Activated T-cell treated with anti-CD3 and anti-CD28 coated beads, Interleukin-2, amount 50 U/mL, for 24 hours (primary cell): ENCODE data around the gene WFDC8.
"Not testable (repeated sequence)": the region's sequence is repeated elsewhere in the genome, so short reads cannot be mapped to it uniquely, and the experiment has no call there.

Source experiments
- DNase-seq: peaks from one replicate; pipeline ENCODE4 v3.0.0-alpha.2; 2020
- H3K27ac Mint-ChIP-seq: 2 replicates; pipeline ENCODE4 v1.8.0; 2020; ENCODE audit warnings: mild to moderate bottlenecking, mixed read lengths
- H3K27me3 Mint-ChIP-seq: 2 replicates; pipeline ENCODE4 v1.8.0; 2020; ENCODE audit warnings: mixed read lengths
- H3K36me3 Mint-ChIP-seq: 2 replicates; pipeline ENCODE4 v1.8.0; 2020; ENCODE audit warnings: low read depth, mixed read lengths
- H3K4me1 Mint-ChIP-seq: 2 replicates; pipeline ENCODE4 v1.8.0; 2020; ENCODE audit warnings: low read depth, mixed read lengths
- H3K4me3 Mint-ChIP-seq: 2 replicates; pipeline ENCODE4 v1.8.0; 2020; ENCODE audit warnings: mild to moderate bottlenecking, moderate library complexity, mixed read lengths
- H3K9me3 Mint-ChIP-seq: 2 replicates; pipeline ENCODE4 v1.8.0; 2020; ENCODE audit warnings: mixed read lengths

The WFDC8 gene

GRCh38 chr20:45578231-45578630, 853 bp downstream of the WFDC8 start:
- H3K36me3 Mint-ChIP-seq, result no peaks in the 10 kb centered on the region
- no peaks in the 10 kb centered on the region for H3K9me3 Mint-ChIP-seq
- H3K4me1 Mint-ChIP-seq, result no peaks in the 10 kb centered on the region
- H3K27ac Mint-ChIP-seq, result no peak overlapping the region
- peaks cover 41% of the 10 kb centered on the region for H3K27me3 Mint-ChIP-seq
- no peak overlapping the region for H3K4me3 Mint-ChIP-seq
- DNase-seq, result no peak

- Mint-ChIP-seq H3K27ac (no peak overlapping the region), H3K4me3 (no peak overlapping the region), H3K9me3 (no peaks in the 10 kb centered on the region), H3K4me1 (no peaks in the 10 kb centered on the region), H3K27me3 (peaks cover 42% of the 10 kb centered on the region), H3K36me3 (no peaks in the 10 kb centered on the region)
- no peak for DNase-seq
These were observed 2.1 kb downstream of the WFDC8 start for GRCh38 chr20:45576995-45577394.

DNA sequence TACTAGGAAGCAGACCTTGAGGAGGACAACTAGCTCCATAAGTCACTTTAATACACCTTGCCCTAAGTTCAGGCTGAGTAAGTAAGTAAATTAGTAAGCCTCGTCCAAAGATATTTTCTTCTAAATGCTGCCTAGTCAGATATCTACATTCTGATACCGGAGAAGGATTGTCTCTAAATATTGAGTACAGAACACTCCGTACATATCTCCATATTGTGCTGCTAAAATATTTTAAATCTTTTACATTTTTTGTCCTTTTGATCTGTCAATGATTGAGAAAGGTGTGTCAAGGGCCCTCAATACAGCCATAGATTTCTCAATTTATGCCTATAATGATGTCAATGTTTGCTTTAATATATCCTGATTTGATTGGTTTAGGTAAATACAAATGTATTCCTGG, 3.2 kb downstream of the WFDC8 start:
- peaks cover 37% of the 10 kb centered on the region for H3K27me3 Mint-ChIP-seq

DNA sequence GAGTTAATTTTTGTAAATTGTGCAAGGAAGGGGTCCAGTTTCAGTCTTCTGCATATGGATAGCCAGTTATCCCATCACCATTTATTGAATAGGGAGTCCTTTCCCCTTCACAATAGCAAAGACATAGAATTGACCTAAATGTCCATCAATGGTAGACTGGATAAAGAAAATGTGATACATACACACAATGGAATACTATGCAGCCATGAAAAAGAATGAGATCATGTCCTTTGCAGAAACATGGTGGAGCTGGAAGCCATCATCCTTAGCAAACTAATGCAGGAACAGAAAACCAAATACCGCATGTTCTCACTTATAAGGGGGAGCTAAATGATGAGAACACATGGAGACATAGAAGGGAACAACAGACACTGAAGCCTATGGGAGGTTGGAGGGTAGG, 9.4 kb downstream of the WFDC8 start:
- H3K4me1 Mint-ChIP-seq, DNase-seq, H3K4me3 Mint-ChIP-seq, H3K9me3 Mint-ChIP-seq, H3K36me3 Mint-ChIP-seq, H3K27ac Mint-ChIP-seq: not testable (repeated sequence)
- peaks cover 16% of the 10 kb centered on the region for H3K27me3 Mint-ChIP-seq

More for the DNA sequence above, 3.2 kb downstream of the WFDC8 start:
- H3K4me1 Mint-ChIP-seq, result no peaks in the 10 kb centered on the region
- H3K4me3 Mint-ChIP-seq, result no peak overlapping the region
- H3K36me3 Mint-ChIP-seq, result no peaks in the 10 kb centered on the region
- H3K9me3 Mint-ChIP-seq, result no peaks in the 10 kb centered on the region
- no peak overlapping the region for H3K27ac Mint-ChIP-seq
- DNase-seq, result no peak

GRCh38 chr20:45564760-45565276, 14.3 kb downstream of the WFDC8 start:
- DNase-seq, result no peak
- Mint-ChIP-seq H3K36me3 (no peaks in the 10 kb centered on the region), H3K27me3 (peaks cover 29% of the 10 kb centered on the region), H3K27ac (no peak overlapping the region), H3K9me3 (peaks cover 2% of the 10 kb centered on the region), H3K4me1 (no peaks in the 10 kb centered on the region), H3K4me3 (no peak overlapping the region)

- no peaks in the 10 kb centered on the region for H3K4me1 Mint-ChIP-seq
- H3K36me3 Mint-ChIP-seq, result no peaks in the 10 kb centered on the region
- H3K4me3 Mint-ChIP-seq, result no peak overlapping the region
- H3K9me3 Mint-ChIP-seq, result peaks cover 3% of the 10 kb centered on the region
- no peak overlapping the region for H3K27ac Mint-ChIP-seq
- no peak for DNase-seq
- peaks cover 41% of the 10 kb centered on the region for H3K27me3 Mint-ChIP-seq
These were observed 23.9 kb downstream of the WFDC8 start for GRCh38 chr20:45555198-45555597.

- Mint-ChIP-seq H3K27me3 (peaks cover 39% of the 10 kb centered on the region), H3K27ac (no peak overlapping the region), H3K36me3 (no peaks in the 10 kb centered on the region), H3K4me1 (no peaks in the 10 kb centered on the region), H3K9me3 (peaks cover 3% of the 10 kb centered on the region), H3K4me3 (no peak overlapping the region)
- no peak for DNase-seq
These were observed 26.6 kb downstream of the WFDC8 start for GRCh38 chr20:45552456-45552855.

DNA sequence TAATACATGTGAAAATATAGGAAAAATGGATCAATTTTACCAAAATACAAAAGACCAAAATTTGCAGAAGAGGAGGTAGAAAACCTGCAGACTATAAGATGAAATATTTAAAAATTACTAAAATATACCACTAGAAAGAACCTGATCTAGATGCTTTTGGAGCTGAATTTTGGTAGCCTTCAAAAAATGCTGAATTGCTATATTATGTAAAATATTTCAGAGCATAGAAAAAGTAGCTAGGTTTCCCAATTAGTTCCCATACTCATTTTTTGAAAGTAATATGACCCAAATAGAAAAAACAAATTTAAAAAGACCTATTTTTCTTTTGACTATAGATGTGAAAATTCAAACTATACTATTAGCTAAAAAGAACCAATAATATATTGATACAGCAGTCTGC, 28.3 kb downstream of the WFDC8 start:
- H3K9me3 Mint-ChIP-seq, result peaks cover 3% of the 10 kb centered on the region
- H3K27me3 Mint-ChIP-seq, result peaks cover 44% of the 10 kb centered on the region
- no peaks in the 10 kb centered on the region for H3K36me3 Mint-ChIP-seq
- no peak overlapping the region for H3K4me3 Mint-ChIP-seq
- DNase-seq, result no peak
- no peak overlapping the region for H3K27ac Mint-ChIP-seq
- H3K4me1 Mint-ChIP-seq, result no peaks in the 10 kb centered on the region

GRCh38 chr20:45548410-45548809, 30.7 kb downstream of the WFDC8 start:
- Mint-ChIP-seq H3K36me3 (no peaks in the 10 kb centered on the region), H3K27me3 (peaks cover 49% of the 10 kb centered on the region), H3K4me3 (no peak overlapping the region), H3K4me1 (no peaks in the 10 kb centered on the region), H3K9me3 (peaks cover 3% of the 10 kb centered on the region), H3K27ac (no peak overlapping the region)
- DNase-seq, result no peak

GRCh38 chr20:45547206-45547770, 31.8 kb downstream of the WFDC8 start, which contains the start of gene EPPIN:
EPPIN (minus strand) TSS chr20:45547401; CDS start chr20:45547357, 44 bp downstream.
- no peaks in the 10 kb centered on the region for H3K4me1 Mint-ChIP-seq
- no peak for DNase-seq
- H3K36me3 Mint-ChIP-seq, result no peaks in the 10 kb centered on the region
- peaks cover 3% of the 10 kb centered on the region for H3K9me3 Mint-ChIP-seq
- H3K27ac Mint-ChIP-seq, result no peak within 1 kb of the TSS
- H3K4me3 Mint-ChIP-seq, result no peak within 1 kb of the TSS
- H3K27me3 Mint-ChIP-seq, result peaks cover 51% of the 10 kb centered on the region

DNA sequence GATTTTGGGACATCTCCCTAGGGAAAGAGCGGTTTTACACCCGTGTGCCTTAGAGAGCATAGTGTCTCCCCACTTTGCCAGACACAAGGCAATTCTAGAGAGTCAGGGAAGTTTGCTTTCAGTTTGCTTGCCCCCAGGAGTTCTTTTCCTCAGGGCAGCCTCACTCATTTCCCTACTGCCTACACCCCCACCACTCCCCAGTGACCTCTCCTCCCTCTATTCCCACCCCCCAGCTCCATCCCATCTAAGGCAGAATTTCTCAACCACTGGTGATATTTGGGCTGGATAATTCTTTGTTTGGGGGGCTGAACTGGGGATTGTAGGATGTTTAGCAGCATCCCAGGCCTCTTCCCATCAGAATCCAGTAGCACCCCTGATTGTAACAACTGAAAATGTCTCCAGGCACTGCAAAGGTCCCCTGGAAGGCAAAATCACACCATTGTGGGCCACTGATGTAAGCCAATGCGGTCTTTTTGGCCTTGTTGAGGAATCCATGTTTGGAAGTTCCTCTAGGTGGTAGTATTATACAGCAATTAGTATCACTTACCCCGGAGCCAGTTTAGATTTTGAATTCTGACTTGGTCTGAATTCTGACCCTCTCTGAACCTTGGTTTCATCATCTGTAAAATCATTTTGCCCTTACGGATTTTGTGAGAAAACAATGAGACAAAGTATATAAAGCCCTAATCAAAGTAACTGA, 33.2 kb downstream of the WFDC8 start:
- Mint-ChIP-seq H3K4me3 (no peak overlapping the region), H3K27ac (no peak overlapping the region), H3K9me3 (peaks cover 3% of the 10 kb centered on the region), H3K27me3 (peaks cover 60% of the 10 kb centered on the region), H3K36me3 (no peaks in the 10 kb centered on the region), H3K4me1 (no peaks in the 10 kb centered on the region)
- no peak for DNase-seq

DNA sequence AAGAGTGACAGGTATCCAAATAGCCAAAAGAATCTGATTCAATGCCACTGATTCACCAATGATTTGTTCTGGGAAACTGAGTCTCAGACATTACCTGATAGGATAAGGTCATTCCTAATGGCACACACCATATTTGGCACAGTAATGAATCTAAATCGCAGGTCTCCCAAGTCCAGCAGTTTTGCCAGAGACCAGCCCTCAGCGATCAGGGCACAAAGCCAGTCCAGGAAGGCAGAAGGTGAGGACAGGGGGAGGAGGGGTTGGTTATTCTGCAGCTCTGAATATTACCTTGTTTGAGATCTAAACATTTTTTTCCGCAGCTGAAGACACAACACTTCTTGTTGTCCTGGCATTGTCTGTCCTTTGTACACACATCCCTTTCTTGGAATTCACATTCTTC, 33.7 kb downstream of the WFDC8 start:
- no peak for DNase-seq
- Mint-ChIP-seq H3K27me3 (peaks cover 64% of the 10 kb centered on the region), H3K9me3 (peaks cover 2% of the 10 kb centered on the region), H3K36me3 (no peaks in the 10 kb centered on the region), H3K4me3 (no peak overlapping the region), H3K4me1 (no peaks in the 10 kb centered on the region), H3K27ac (no peak overlapping the region)

DNA sequence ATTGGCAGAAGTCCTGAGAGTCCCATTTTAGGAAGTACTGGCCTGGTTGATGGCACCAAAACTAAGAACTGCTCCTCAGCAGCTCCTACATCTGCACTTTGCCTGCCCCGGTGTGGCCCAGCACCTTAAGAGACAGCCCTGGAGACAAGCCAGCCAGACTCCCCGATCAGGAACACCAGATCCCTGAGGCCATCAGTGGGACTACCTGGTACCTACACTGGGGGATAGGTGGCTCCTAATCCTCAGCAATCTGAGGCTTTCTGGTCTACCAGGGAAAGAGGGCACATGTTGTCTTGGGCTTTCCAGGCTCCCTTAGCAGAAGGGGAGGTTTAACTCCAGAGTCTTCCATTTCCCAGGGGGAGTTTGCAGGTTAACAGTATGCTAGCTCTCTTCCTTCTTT, 39.7 kb downstream of the WFDC8 start, which contains the start of gene WFDC6:
Gene WFDC6, minus strand, starts transcription at position 101 of the 400 bp plus-strand sequence. Its CDS starts 75 bp downstream, at position 26.
- H3K36me3 Mint-ChIP-seq, result no peaks in the 10 kb centered on the region

GRCh38 chr20:45538209-45538799, 40.8 kb downstream of the WFDC8 start:
- H3K36me3 Mint-ChIP-seq, result no peaks in the 10 kb centered on the region
- no peak for DNase-seq
- H3K4me1 Mint-ChIP-seq, result no peaks in the 10 kb centered on the region
- H3K4me3 Mint-ChIP-seq, result no peak overlapping the region
- no peaks in the 10 kb centered on the region for H3K9me3 Mint-ChIP-seq
- no peak overlapping the region for H3K27ac Mint-ChIP-seq
- peaks cover 42% of the 10 kb centered on the region for H3K27me3 Mint-ChIP-seq

More for the DNA sequence above, 39.7 kb downstream of the WFDC8 start, which contains the start of gene WFDC6:
- Mint-ChIP-seq H3K9me3 (no peaks in the 10 kb centered on the region), H3K4me1 (no peaks in the 10 kb centered on the region), H3K4me3 (no peak within 1 kb of the TSS), H3K27ac (no peak within 1 kb of the TSS), H3K27me3 (peaks cover 48% of the 10 kb centered on the region)
- no peak for DNase-seq

- no peak overlapping the region for H3K27ac Mint-ChIP-seq
- H3K4me3 Mint-ChIP-seq, result no peak overlapping the region
- no peak for DNase-seq
- no peaks in the 10 kb centered on the region for H3K9me3 Mint-ChIP-seq
- H3K4me1 Mint-ChIP-seq, result no peaks in the 10 kb centered on the region
- no peaks in the 10 kb centered on the region for H3K36me3 Mint-ChIP-seq
- peaks cover 65% of the 10 kb centered on the region for H3K27me3 Mint-ChIP-seq
These were observed 51.8 kb downstream of the WFDC8 start for GRCh38 chr20:45527294-45527693.
